Stomach (tissue), 19 donors: ENCODE data around the gene C1orf21. TPM values are rescaled to one million over a fixed set of nuclear protein-coding genes. Genes with fewer than 3 reads are reported as not detected.
A peak's percentile ranks its signal among the peaks of the same experiment; 100 is the strongest.
"Not testable (repeated sequence)": the region's sequence is repeated elsewhere in the genome, so short reads cannot be mapped to it uniquely, and the experiment has no call there.

Experiments
- DNase-seq, 2 donors: peaks; one replicate each; pipeline versions ENCODE4 v3.0.0 to v3.0.0-alpha.2; 2013 to 2019
- H3K27ac ChIP-seq, 5 donors: fragments of 200-600 bp in 4 of 5; sonication (generic) in 4 of 5; one replicate each; pipeline ENCODE4 v1.5.1; 2013 to 2019; ENCODE audit warnings: mild to moderate bottlenecking in 1 of 5, moderate library complexity in 1 of 5
- H3K27me3 ChIP-seq, 3 donors: fragments of 200-600 bp; sonication (generic); one replicate each; pipeline ENCODE4 v1.5.1; 2017 to 2019; ENCODE audit warnings: mixed run types in 1 of 3
- H3K36me3 ChIP-seq, 4 donors: fragments of 200-600 bp; sonication (generic); 1 replicate in 3 of 4; 2 replicates in 1 of 4; pipeline ENCODE4 v1.5.1; 2016 to 2019
- H3K4me1 ChIP-seq, 4 donors: fragments of 200-600 bp; sonication (generic); one replicate each; pipeline ENCODE4 v1.5.1; 2016 to 2019
- H3K4me3 ChIP-seq, 4 donors: fragments of 200-600 bp; sonication (generic) in 3 of 4; one replicate each; pipeline ENCODE4 v1.5.1; 2016 to 2019; ENCODE audit warnings: mild to moderate bottlenecking in 1 of 4
- H3K9me3 ChIP-seq, 4 donors: fragments of 200-600 bp; sonication (generic); one replicate each; pipeline ENCODE4 v1.5.1; 2016 to 2019
- EP300 ChIP-seq: sonication (generic); formaldehyde crosslinking; IDR thresholded peaks from one replicate; pipeline ENCODE4 v1.6.1; 2017; ENCODE audit warnings: antibody characterized with exemption
- POLR2A ChIP-seq, 4 donors: fragments of 450-650 bp; IDR thresholded peaks; one replicate each; pipeline ENCODE4 v1.6.1; 2016; ENCODE audit warnings: antibody characterized with exemption in 4 of 4, control low read depth in 2 of 4, mild to moderate bottlenecking in 1 of 4, moderate library complexity in 1 of 4
- POLR2AphosphoS5 ChIP-seq, 3 donors: sonication (generic); formaldehyde crosslinking; IDR thresholded peaks; one replicate each; pipeline ENCODE4 v1.6.1; 2016; ENCODE audit warnings: antibody characterized with exemption in 3 of 3
- WGBS, 5 donors: extraction: QIAGEN DNeasy Blood & Tissue Kit in 3 of 5; methylation state at CpG; one replicate each; pipeline versions ENCODE4 v1.1.5 to v1.1.7; 2013 to 2018; 5-methylcytosine and 5-hydroxymethylcytosine counted together
- intact Hi-C: fragments of 100-400 bp; cut with DNase I; formaldehyde crosslinking; loops from one replicate; pipeline ENCODE4 v1.15.1; 2023; ENCODE audit warnings: low total_unique reads
- long read RNA-seq, 10 donors: transcript quantifications; one replicate each; lab custom pipeline, GENCODE V29; 2026
- polyA plus RNA-seq, 3 donors: library from polyadenylated mRNA; stranded (reverse); fragments of 200-250 nt; gene quantifications; one replicate each; pipeline ENCODE4 v1.2.3, GENCODE V29; 2013
- total RNA-seq, 5 donors: library from RNA; depleted of rRNA; stranded (reverse); fragments of >200 nt; gene quantifications; one replicate each; pipeline versions ENCODE4 v1.1.0 to v1.2.3, GENCODE V29; 2014 to 2016
- TF ChIP-seq, protein P1 (sequence below), 7 experiments: fragments of 450-650 bp in 4 of 7; fragments of 200-600 bp in 3 of 7; sonication (generic) in 3 of 7; IDR thresholded peaks; one replicate each; pipeline ENCODE4 v1.5.1; 2016 to 2019; ENCODE audit warnings: antibody characterized with exemption in 7 of 7, control low read depth in 2 of 7, mild to moderate bottlenecking in 1 of 7
- donor health status: healthy with polysubstance abuse.
- donor health status: Bipolar disorder and iron deficiency.
- donor health status: healthy.

Gene C1orf21
- total RNA-seq (100 to 1,000 TPM in 1 of 5 donors, 10 to 100 TPM in 4; 10.1 to 114 (median 38.1) TPM), polyA plus RNA-seq (10 to 100 TPM; 21.8 to 41.7 (median 29.9) TPM)
- long read RNA-seq, donor 1, full-length matches to known transcripts: 9 of 9 reads
- long read RNA-seq, donor 1, partial matches to known transcripts: 0 of 9 reads
- long read RNA-seq, donor 1, other reads (novel, unspliced or antisense): 0 of 9 reads
- long read RNA-seq, donor 2, full-length matches to known transcripts: 14 of 14 reads
- long read RNA-seq, donor 2, partial matches to known transcripts: 0 of 14 reads
- long read RNA-seq, donor 2, other reads (novel, unspliced or antisense): 0 of 14 reads
- long read RNA-seq, donor 3, full-length matches to known transcripts: 6 of 6 reads
- long read RNA-seq, donor 3, partial matches to known transcripts: 0 of 6 reads
- long read RNA-seq, donor 3, other reads (novel, unspliced or antisense): 0 of 6 reads
- long read RNA-seq, donor 4, full-length matches to known transcripts: 3 of 3 reads
- long read RNA-seq, donor 4, partial matches to known transcripts: 0 of 3 reads
- long read RNA-seq, donor 4, other reads (novel, unspliced or antisense): 0 of 3 reads
- long read RNA-seq, donor 5, full-length matches to known transcripts: 12 of 12 reads
- long read RNA-seq, donor 5, partial matches to known transcripts: 0 of 12 reads
- long read RNA-seq, donor 5, other reads (novel, unspliced or antisense): 0 of 12 reads
- long read RNA-seq, donor 6: 0 reads
- long read RNA-seq, donor 7, full-length matches to known transcripts: 21 of 26 reads
- long read RNA-seq, donor 7, partial matches to known transcripts: 5 of 26 reads
- long read RNA-seq, donor 7, other reads (novel, unspliced or antisense): 0 of 26 reads
- long read RNA-seq, donor 8, full-length matches to known transcripts: 14 of 19 reads
- long read RNA-seq, donor 8, partial matches to known transcripts: 5 of 19 reads
- long read RNA-seq, donor 8, other reads (novel, unspliced or antisense): 0 of 19 reads
- long read RNA-seq, donor 9, full-length matches to known transcripts: 15 of 15 reads
- long read RNA-seq, donor 9, partial matches to known transcripts: 0 of 15 reads
- long read RNA-seq, donor 9, other reads (novel, unspliced or antisense): 0 of 15 reads
- long read RNA-seq, donor 10, full-length matches to known transcripts: 15 of 15 reads
- long read RNA-seq, donor 10, partial matches to known transcripts: 0 of 15 reads
- long read RNA-seq, donor 10, other reads (novel, unspliced or antisense): 0 of 15 reads

DNA sequence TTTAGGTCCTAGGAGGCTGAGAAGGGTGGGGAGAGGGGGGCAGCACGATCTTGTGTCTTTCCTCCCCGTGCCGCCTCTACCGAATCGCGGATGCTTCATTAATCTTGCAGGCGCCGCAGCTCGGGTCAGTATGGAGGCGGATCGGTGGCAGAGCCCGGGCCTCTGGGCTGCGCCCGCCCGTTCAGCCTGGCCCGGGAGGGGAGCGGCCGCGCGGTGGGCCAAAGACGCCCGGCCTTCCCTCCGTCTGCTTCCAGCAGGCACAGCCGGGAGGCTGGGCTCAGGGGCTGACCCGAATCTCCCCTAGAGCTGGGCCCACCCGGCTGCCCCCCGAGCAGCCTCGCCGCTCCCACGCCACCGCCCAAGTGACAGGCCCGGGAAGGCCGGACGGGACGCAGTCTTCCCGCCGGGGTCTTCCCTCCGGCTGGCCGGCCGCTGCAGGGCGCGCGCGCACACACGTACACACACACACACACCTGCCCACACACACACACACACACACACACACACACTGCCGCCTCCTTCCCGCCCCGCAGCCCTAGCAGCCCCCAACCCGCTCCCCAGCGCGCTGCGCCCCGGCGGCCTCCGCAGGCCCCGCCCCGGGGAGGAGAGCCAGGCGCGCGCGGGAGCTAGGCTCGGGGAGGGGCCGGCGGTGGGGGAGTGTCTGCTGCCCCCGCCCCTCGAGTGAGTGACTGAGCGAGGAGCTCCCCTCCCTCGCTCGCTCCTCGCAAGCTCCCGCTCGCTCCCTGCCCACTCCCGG lies at the start of gene C1orf21:
TSS of gene C1orf21 (plus strand) at position 718 of the 757 bp plus-strand sequence. CDS start 90,481 bp downstream, outside the sequence.
- Histone ChIP-seq H3K27ac (peak within 1 kb of the TSS; percentile 79 to 94 (median 89)), H3K4me3 (peak within 1 kb of the TSS; percentile 85 to 95 (median 90)), H3K4me1 (peaks cover 5 to 55% (median 30%) of the 10 kb centered on the region in 4 donors), H3K9me3 (no peaks in the 10 kb centered on the region), H3K27me3 (peaks cover 0 to 20% (median 0%) of the 10 kb centered on the region in 3 donors), H3K36me3 (no peaks in the 10 kb centered on the region)
- peak; percentile 86 to 97 for DNase-seq
- TF ChIP-seq POLR2AphosphoS5 (IDR thresholded peaks at IDR 0.05) (peak; percentile 82 to 87 (median 86)), EP300 (no peak)
- intact Hi-C loops: no loop called here
- 0 to 1% (median 0%) methylated on average over 22 to 66 of the region's 73 CpGs for WGBS, 5 donors

- H3K27me3 ChIP-seq, H3K4me3 ChIP-seq, intact Hi-C loops, H3K4me1 ChIP-seq, H3K27ac ChIP-seq, DNase-seq, H3K36me3 ChIP-seq, H3K9me3 ChIP-seq: not testable (repeated sequence)
- WGBS, 5 donors: 83 to 100% (median 89%) methylated on average over 1 of the region's 1 CpG
Observed at GRCh38 chr1:184337865-184338264, 49.0 kb upstream of the C1orf21 start.

GRCh38 chr1:184340984-184341383 lies 45.8 kb upstream of the C1orf21 start:
- 72 to 93% (median 87%) methylated on average over 1 of the region's 1 CpG for WGBS, 5 donors
- no peak overlapping the region for H3K27ac ChIP-seq
- H3K4me1 ChIP-seq: no peaks in the 10 kb centered on the region
- no peak for DNase-seq
- no peaks in the 10 kb centered on the region for H3K27me3 ChIP-seq
- TF ChIP-seq, protein P1, sequence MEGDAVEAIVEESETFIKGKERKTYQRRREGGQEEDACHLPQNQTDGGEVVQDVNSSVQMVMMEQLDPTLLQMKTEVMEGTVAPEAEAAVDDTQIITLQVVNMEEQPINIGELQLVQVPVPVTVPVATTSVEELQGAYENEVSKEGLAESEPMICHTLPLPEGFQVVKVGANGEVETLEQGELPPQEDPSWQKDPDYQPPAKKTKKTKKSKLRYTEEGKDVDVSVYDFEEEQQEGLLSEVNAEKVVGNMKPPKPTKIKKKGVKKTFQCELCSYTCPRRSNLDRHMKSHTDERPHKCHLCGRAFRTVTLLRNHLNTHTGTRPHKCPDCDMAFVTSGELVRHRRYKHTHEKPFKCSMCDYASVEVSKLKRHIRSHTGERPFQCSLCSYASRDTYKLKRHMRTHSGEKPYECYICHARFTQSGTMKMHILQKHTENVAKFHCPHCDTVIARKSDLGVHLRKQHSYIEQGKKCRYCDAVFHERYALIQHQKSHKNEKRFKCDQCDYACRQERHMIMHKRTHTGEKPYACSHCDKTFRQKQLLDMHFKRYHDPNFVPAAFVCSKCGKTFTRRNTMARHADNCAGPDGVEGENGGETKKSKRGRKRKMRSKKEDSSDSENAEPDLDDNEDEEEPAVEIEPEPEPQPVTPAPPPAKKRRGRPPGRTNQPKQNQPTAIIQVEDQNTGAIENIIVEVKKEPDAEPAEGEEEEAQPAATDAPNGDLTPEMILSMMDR (IDR thresholded peaks at IDR 0.05): no peak
- TF ChIP-seq EP300 (no peak), POLR2AphosphoS5 (IDR thresholded peaks at IDR 0.05) (no peak), POLR2A (IDR thresholded peaks at IDR 0.05) (no peak)
- intact Hi-C loops: no loop called here
- no peak overlapping the region for H3K4me3 ChIP-seq
- no peaks in the 10 kb centered on the region for H3K9me3 ChIP-seq
- no peaks in the 10 kb centered on the region for H3K36me3 ChIP-seq

GRCh38 chr1:184350573-184350972 lies 36.3 kb upstream of the C1orf21 start:
- Histone ChIP-seq H3K4me1 (no peaks in the 10 kb centered on the region), H3K36me3 (no peaks in the 10 kb centered on the region), H3K4me3 (no peak overlapping the region), H3K9me3 (no peaks in the 10 kb centered on the region), H3K27ac (no peak overlapping the region), H3K27me3 (no peaks in the 10 kb centered on the region)
- no peak for TF ChIP-seq EP300
- no peak for TF ChIP-seq POLR2A (IDR thresholded peaks at IDR 0.05)
- no peak for DNase-seq
- intact Hi-C loops: no loop called here
- 34 to 65% (median 51%) methylated on average over 2 of the region's 2 CpGs for WGBS, 5 donors

GRCh38 chr1:184351416-184351975 lies 35.3 kb upstream of the C1orf21 start:
- 82 to 93% (median 86%) methylated on average over 3 of the region's 3 CpGs for WGBS, 5 donors
- H3K4me3 ChIP-seq: no peak overlapping the region
- H3K27me3 ChIP-seq: no peaks in the 10 kb centered on the region
- intact Hi-C loops: no loop called here
- no peak for DNase-seq
- H3K27ac ChIP-seq: no peak overlapping the region
- TF ChIP-seq POLR2AphosphoS5 (IDR thresholded peaks at IDR 0.05) (no peak), EP300 (no peak), POLR2A (IDR thresholded peaks at IDR 0.05) (no peak)
- TF ChIP-seq, protein P1 (IDR thresholded peaks at IDR 0.05): no peak
- no peaks in the 10 kb centered on the region for H3K4me1 ChIP-seq
- no peaks in the 10 kb centered on the region for H3K9me3 ChIP-seq
- H3K36me3 ChIP-seq: no peaks in the 10 kb centered on the region
